ENCODE data around the gene P2RY6.
A peak's percentile ranks its signal among the peaks of the same experiment; 100 is the strongest.

The P2RY6 gene

DNA sequence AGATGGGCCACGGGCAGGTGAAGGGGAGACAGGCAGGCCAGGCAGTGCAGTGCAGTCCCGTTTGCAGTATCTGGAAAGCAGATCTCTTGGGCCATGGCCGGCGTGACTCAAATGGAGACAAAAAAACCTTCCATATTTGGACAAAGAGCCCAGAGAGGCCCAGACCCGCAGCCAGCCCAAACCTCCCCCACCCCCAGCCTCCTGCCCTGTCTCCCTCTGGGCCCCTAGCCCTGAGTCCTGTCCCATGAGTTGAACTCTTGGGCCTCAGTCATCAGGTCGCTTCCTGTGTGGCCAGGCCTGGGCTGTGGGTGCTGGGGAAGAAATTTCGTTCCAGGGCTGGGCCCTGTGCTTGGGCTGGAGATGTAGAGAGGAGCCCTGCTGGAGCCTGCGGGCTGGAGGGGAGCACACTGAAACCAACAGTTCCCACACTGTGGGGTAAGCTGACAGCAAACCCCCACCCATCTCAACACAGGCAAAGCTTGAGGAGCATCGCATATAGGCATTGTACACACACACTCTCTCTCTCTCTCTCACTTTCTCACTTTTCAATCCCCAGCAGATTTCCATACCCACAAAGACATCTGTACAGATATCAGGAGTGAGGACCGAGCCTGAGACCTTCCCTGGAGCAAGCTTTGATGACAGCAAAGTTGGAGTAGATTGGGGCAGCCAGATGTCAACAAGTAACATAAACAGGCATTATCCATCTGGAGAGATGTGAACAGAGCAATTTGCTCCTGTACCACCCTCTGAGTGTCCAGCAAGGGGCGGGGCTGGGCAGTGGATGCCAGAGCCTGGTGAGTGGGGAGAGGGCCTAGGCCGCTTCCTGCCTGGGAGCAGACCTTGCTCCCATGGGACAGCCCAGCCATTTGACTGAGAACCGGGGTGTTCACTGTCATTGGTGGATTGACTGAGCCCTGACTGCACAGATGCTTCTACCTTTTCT, 53.2 kb downstream of the P2RY6 start:
- no peak for TF ChIP-seq CTCF (conservative IDR thresholded peaks at IDR 0.05; ENCODE audit: low read length)
- peak; percentile 59 for DNase-seq (ENCODE audit: low read depth)
- H3K4me3 ChIP-seq (ENCODE audit: low read length), result no peak overlapping the region

GRCh38 chr11:73326929-73327811, 55.0 kb downstream of the P2RY6 start:
- DNase-seq (ENCODE audit: low read depth), result peak; percentile 64
- no peak overlapping the region for H3K4me3 ChIP-seq (ENCODE audit: low read length)
- TF ChIP-seq CTCF (conservative IDR thresholded peaks at IDR 0.05; ENCODE audit: low read length), result no peak

DNA sequence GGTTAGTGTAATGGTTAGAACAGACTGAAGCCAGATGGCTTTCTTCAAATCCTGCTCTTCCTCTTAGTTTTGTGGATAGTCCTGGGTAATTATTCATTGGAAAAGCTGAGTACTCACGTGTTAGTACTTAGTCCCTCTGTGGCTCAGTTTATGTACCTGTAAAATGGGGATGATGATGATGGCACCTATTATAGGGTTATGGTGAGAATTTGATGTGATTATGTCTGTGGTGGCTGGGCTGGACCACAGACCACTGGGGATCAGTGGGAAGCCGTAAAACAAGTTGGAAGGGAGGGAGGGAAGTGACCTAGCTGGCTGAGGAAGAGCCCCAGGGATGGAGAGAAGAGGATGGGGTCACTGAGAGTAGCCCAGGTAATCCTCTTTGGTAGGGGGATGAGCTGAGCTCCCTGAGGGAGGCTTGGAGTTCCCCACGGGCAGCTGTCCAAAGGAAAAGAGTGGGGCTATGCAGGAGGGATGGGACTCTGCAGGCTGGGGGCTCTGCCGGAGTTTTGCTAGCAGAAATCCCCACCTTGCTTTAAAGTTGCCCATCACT, 55.8 kb downstream of the P2RY6 start:
- TF ChIP-seq CTCF (conservative IDR thresholded peaks at IDR 0.05; ENCODE audit: low read length), result no peak
- no peak for DNase-seq (ENCODE audit: low read depth)
- no peak overlapping the region for H3K4me3 ChIP-seq (ENCODE audit: low read length)

DNA sequence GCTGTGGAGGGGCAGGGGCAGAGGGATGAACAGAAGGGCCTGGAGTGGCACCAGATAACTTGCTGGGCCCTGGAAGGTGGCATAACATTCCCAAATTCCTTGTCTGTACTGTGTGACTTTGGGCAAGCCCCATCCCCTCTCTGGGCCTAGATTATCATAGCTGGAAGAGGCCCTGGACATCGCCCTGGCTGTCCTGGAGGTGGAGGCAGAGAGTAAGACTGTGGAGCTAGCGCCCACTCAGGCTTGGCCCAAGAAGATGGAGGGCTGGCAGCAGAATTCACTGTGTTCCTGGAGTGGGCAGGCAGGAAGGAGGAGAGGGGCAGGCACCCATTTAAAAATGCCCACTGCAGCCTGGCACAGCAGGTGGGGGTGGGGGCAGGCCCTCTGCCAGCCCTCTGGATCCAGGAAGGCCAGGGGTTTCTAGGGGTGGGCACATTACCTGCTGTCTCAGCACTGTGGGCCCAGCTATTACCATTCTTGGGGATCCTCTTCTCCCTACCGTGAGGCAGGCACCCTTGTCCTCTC, 58.5 kb downstream of the P2RY6 start:
- DNase-seq (ENCODE audit: low read depth), result no peak
- H3K4me3 ChIP-seq (ENCODE audit: low read length), result no peak overlapping the region
- peak; percentile 61 for TF ChIP-seq CTCF (conservative IDR thresholded peaks at IDR 0.05; ENCODE audit: low read length)

GRCh38 chr11:73331138-73331916, 59.2 kb downstream of the P2RY6 start:
- no peak for DNase-seq (ENCODE audit: low read depth)
- H3K4me3 ChIP-seq (ENCODE audit: low read length), result no peak overlapping the region
- TF ChIP-seq CTCF (conservative IDR thresholded peaks at IDR 0.05; ENCODE audit: low read length), result no peak

DNA sequence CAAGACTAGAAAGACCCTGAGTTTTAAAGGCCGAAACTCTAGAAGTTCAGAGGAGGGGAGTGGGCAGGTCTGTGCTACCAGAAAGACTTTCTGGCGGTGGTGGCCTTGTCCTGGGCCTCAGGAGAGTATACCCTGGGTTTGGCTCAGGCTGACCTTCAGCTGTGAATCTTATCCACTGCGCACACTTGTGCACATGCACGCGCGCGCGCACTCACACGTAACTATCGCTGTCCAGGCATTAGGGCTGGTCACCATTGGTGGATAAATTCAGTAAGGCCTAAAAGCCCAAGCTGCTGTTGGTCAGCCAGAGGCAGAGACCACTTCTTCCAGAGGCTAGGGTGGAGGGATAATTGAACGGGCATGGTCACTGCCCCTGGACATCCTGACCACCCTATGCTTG, 61.0 kb downstream of the P2RY6 start:
- no peak for TF ChIP-seq CTCF (conservative IDR thresholded peaks at IDR 0.05; ENCODE audit: low read length)
- no peak overlapping the region for H3K4me3 ChIP-seq (ENCODE audit: low read length)
- DNase-seq (ENCODE audit: low read depth), result no peak
